ENCODE data around the gene TGM2. TPM values are rescaled to one million over a fixed set of nuclear protein-coding genes. Genes with fewer than 3 reads are reported as not detected.

Gene TGM2
- total RNA-seq, 2 donors from 2014 or later, result 0.27 to 0.37 TPM

- Mint-ChIP-seq H3K27me3 (ENCODE audit: insufficient read depth) (no peaks in the 10 kb centered on the region), H3K27ac (no peak overlapping the region), H3K4me1 (no peaks in the 10 kb centered on the region), H3K4me3 (no peak overlapping the region), H3K9me3 (no peaks in the 10 kb centered on the region), H3K36me3 (ENCODE audit: low read depth) (no peaks in the 10 kb centered on the region)
- no peak overlapping the region for H3K27ac ChIP-seq (ENCODE audit: low read depth, low read length)
- H3K4me3 ChIP-seq (ENCODE audit: low read length), result no peak overlapping the region
- WGBS, 2 experiments (ENCODE audit: insufficient coverage in 1 of 2, insufficient read length in 1 of 2), result 73 to 92% methylated on average over 6 to 11 of the region's 11 CpGs
- no peak for DNase-seq
- no peaks in the 10 kb centered on the region for H3K9me3 ChIP-seq (ENCODE audit: control insufficient read depth, low read length)
- no peak overlapping the region for H3K9ac ChIP-seq (ENCODE audit: extremely low read depth, low read length, poor library complexity, severe bottlenecking)
- no peaks in the 10 kb centered on the region for H3K4me1 ChIP-seq (ENCODE audit: control insufficient read depth, insufficient read depth, low read length)
- no peak for TF ChIP-seq CTCF (conservative IDR thresholded peaks at IDR 0.05)
- no peaks in the 10 kb centered on the region for H3K27me3 ChIP-seq (ENCODE audit: control insufficient read depth, insufficient read depth, low read length, poor library complexity, severe bottlenecking)
- no peaks in the 10 kb centered on the region for H3K36me3 ChIP-seq (ENCODE audit: control insufficient read depth, insufficient read depth, low read length)
These were observed 6.0 kb upstream of the TGM2 start for GRCh38 chr20:38170826-38171674.

DNA sequence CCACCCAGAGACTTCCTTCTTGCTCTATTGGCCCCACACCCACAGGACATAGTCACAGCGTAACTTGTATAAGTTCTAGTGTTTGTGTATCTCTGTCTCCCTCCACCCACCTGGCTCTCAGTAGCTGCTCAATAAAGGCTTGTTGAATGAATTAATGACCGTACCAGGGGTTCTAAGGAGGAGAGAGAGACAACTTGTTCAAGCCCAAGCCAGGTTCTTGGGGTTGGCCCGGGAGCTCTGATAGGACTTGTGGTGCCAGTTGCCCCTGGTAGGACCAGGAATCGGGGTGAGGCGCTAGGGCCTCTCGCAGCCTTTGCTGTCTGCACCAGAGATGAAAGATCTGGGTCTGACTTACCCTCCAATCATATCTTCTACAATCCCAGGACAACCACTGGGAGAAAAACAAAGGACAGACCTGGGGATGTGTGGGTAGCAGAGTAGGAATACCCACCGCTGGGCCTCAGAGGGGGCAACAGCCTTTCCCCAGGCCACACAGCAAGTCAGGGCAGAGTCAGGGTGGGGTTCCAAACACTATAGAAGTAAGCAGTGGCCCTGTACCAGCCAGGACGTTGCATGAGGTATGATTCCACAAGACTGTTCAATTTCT lies 5.3 kb upstream of the TGM2 start:
- H3K9ac ChIP-seq (ENCODE audit: extremely low read depth, low read length, poor library complexity, severe bottlenecking), result no peak overlapping the region
- H3K4me3 ChIP-seq (ENCODE audit: low read length), result no peak overlapping the region
- H3K9me3 ChIP-seq (ENCODE audit: control insufficient read depth, low read length), result no peaks in the 10 kb centered on the region
- H3K4me3 Mint-ChIP-seq, result no peak overlapping the region
- H3K36me3 Mint-ChIP-seq (ENCODE audit: low read depth), result no peaks in the 10 kb centered on the region
- H3K9me3 Mint-ChIP-seq, result no peaks in the 10 kb centered on the region
- H3K4me1 ChIP-seq (ENCODE audit: control insufficient read depth, insufficient read depth, low read length), result no peaks in the 10 kb centered on the region
- no peak overlapping the region for H3K27ac Mint-ChIP-seq
- H3K27ac ChIP-seq (ENCODE audit: low read depth, low read length), result no peak overlapping the region
- no peaks in the 10 kb centered on the region for H3K36me3 ChIP-seq (ENCODE audit: control insufficient read depth, insufficient read depth, low read length)
- DNase-seq, result no peak
- TF ChIP-seq CTCF (conservative IDR thresholded peaks at IDR 0.05), result no peak
- WGBS, 2 experiments (ENCODE audit: insufficient coverage in 1 of 2, insufficient read length in 1 of 2), result 0 to 66% methylated on average over 1 to 7 of the region's 8 CpGs
- no peaks in the 10 kb centered on the region for H3K4me1 Mint-ChIP-seq
- no peaks in the 10 kb centered on the region for H3K27me3 ChIP-seq (ENCODE audit: control insufficient read depth, insufficient read depth, low read length, poor library complexity, severe bottlenecking)
- H3K27me3 Mint-ChIP-seq (ENCODE audit: insufficient read depth), result peaks cover 3% of the 10 kb centered on the region

GRCh38 chr20:38169636-38170193 lies 4.6 kb upstream of the TGM2 start:
- WGBS, 2 experiments (ENCODE audit: insufficient coverage in 1 of 2, insufficient read length in 1 of 2), result 87 to 95% methylated on average over 3 to 6 of the region's 6 CpGs
- no peak overlapping the region for H3K4me3 Mint-ChIP-seq
- no peak overlapping the region for H3K27ac Mint-ChIP-seq
- H3K27ac ChIP-seq (ENCODE audit: low read depth, low read length), result no peak overlapping the region
- H3K4me3 ChIP-seq (ENCODE audit: low read length), result no peak overlapping the region
- TF ChIP-seq CTCF (conservative IDR thresholded peaks at IDR 0.05), result no peak
- no peaks in the 10 kb centered on the region for H3K4me1 ChIP-seq (ENCODE audit: control insufficient read depth, insufficient read depth, low read length)
- H3K9me3 Mint-ChIP-seq, result no peaks in the 10 kb centered on the region
- H3K4me1 Mint-ChIP-seq, result no peaks in the 10 kb centered on the region
- no peaks in the 10 kb centered on the region for H3K9me3 ChIP-seq (ENCODE audit: control insufficient read depth, low read length)
- H3K36me3 Mint-ChIP-seq (ENCODE audit: low read depth), result no peaks in the 10 kb centered on the region
- DNase-seq, result no peak
- peaks cover 2% of the 10 kb centered on the region for H3K27me3 ChIP-seq (ENCODE audit: control insufficient read depth, insufficient read depth, low read length, poor library complexity, severe bottlenecking)
- no peaks in the 10 kb centered on the region for H3K36me3 ChIP-seq (ENCODE audit: control insufficient read depth, insufficient read depth, low read length)
- H3K9ac ChIP-seq (ENCODE audit: extremely low read depth, low read length, poor library complexity, severe bottlenecking), result no peak overlapping the region
- H3K27me3 Mint-ChIP-seq (ENCODE audit: insufficient read depth), result peaks cover 6% of the 10 kb centered on the region
